Activated CD4-positive, alpha-beta T cell treated with anti-CD3 and anti-CD28 coated beads, Interleukin-2, amount 10 ng/mL, durations not matched to agents 24 days and 14 days (primary cell): ENCODE results near the gene SUGCT. TPM values are rescaled to one million over a fixed set of nuclear protein-coding genes. Genes with fewer than 3 reads are reported as not detected.

Experiments
- DNase-seq: peaks from one replicate; pipeline ENCODE4 v3.0.0; 2022
- H3K27ac Mint-ChIP-seq: one replicate; pipeline ENCODE4 v1.8.0; 2022; ENCODE audit warnings: mild to moderate bottlenecking, mixed read lengths
- H3K27me3 Mint-ChIP-seq: one replicate; pipeline ENCODE4 v1.8.0; 2022; ENCODE audit warnings: mixed read lengths
- H3K36me3 Mint-ChIP-seq: one replicate; pipeline ENCODE4 v1.8.0; 2022; ENCODE audit warnings: low read depth, mild to moderate bottlenecking, mixed read lengths
- H3K4me1 Mint-ChIP-seq: one replicate; pipeline ENCODE4 v1.8.0; 2021; ENCODE audit warnings: mixed read lengths
- H3K4me3 Mint-ChIP-seq: one replicate; pipeline ENCODE4 v1.8.0; 2022; ENCODE audit warnings: mild to moderate bottlenecking, moderate library complexity, mixed read lengths
- H3K9me3 Mint-ChIP-seq: one replicate; pipeline ENCODE4 v1.8.0; 2021; ENCODE audit warnings: mixed read lengths
- intact Hi-C: fragments of 100-400 bp; cut with micrococcal nuclease; formaldehyde crosslinking; loops from one replicate; pipeline ENCODE4 v1.15.1; 2023
- total RNA-seq: library from RNA; stranded (reverse); gene quantifications from 2 replicates; pipeline ENCODE4 v1.2.3, GENCODE V29; 2022

The SUGCT gene
- total RNA-seq, 1 donor from 2014 or later = 0.91 TPM

DNA sequence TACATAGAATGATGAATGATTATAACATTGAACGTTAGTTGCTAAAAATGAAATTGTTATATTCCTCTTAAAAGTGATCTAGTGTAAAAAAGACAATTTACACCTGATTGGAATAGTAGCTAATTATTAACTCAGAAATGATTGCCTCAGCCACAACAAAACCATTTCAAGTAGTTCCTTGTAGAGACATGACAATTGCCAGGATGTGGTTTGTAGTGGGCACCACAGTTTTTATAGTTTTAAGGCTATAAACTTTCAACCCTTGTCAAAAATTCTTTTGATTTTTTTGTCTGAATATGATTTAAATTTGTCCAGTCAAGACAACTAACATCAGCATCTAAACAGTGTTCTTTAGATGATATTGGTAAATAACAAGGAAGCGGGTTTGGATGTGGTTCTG lies 145.2 kb downstream of the SUGCT start:
- DNase-seq = no peak
- Mint-ChIP-seq H3K4me1 (no peaks in the 10 kb centered on the region), H3K36me3 (no peaks in the 10 kb centered on the region), H3K27ac (no peak overlapping the region), H3K4me3 (no peak overlapping the region), H3K27me3 (no peaks in the 10 kb centered on the region), H3K9me3 (no peaks in the 10 kb centered on the region)
- intact Hi-C loops = no loop called here

DNA sequence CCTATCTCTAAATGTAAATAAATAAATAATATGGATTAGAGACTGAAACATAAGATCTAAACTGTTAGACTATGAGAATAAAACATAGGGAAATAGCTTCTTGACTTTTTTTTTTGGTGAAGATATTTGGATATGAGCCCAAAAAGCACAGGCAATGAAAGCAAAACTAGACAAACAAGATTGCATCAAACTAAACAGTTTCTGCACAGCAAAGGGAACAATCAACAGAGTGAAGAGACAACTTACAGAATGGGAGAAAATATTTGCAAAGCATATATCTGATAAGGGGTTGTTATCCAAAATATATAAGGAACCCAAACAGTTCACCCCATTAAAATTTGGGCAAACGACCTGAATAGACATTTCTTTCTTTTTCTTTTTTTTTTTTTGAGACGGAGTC lies 148.1 kb downstream of the SUGCT start:
- Mint-ChIP-seq H3K36me3 (no peaks in the 10 kb centered on the region), H3K27ac (no peak overlapping the region), H3K27me3 (no peaks in the 10 kb centered on the region), H3K9me3 (no peaks in the 10 kb centered on the region), H3K4me1 (no peaks in the 10 kb centered on the region), H3K4me3 (no peak overlapping the region)
- no peak for DNase-seq
- intact Hi-C loops = no loop called here

DNA sequence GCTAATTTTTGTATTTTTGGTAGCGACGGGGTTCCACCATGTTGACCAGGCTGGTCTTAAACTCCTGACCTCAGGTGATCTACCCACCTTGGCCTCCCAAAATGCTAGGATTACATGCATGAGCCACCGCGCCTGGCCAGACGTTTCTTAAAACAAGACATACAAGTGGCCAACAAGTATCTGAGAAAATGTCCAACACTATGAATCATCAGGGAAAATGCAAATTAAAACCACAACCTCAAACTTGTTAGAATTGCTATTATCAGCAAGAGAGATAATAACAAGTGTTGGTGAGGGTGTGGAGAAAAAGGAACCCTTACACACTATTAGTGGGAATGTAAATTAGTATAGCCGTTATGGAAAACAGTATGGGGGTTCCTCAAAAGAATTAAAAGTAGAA lies 148.6 kb downstream of the SUGCT start:
- Mint-ChIP-seq H3K4me3 (no peak overlapping the region), H3K4me1 (no peaks in the 10 kb centered on the region), H3K9me3 (no peaks in the 10 kb centered on the region), H3K36me3 (no peaks in the 10 kb centered on the region), H3K27me3 (no peaks in the 10 kb centered on the region), H3K27ac (no peak overlapping the region)
- no peak for DNase-seq
- intact Hi-C loops = no loop called here

DNA sequence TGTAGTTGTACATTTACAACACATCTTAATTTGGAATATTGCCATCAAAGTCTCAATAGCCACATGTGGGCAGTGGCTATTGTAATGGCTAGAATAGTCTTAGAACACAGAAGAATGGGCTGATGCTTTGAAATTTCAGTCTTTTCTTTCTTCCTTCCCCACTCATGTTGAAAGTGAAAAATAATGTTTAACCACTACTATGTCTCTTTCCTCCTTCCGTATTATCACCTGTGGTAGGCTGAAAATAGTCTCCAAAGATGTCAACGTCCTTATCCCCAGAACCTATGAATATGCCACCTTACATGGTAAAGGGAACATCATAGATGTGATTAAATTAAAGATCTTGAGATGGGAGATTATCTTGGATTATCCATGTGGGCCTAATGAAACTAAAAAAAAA lies 154.0 kb downstream of the SUGCT start:
- Mint-ChIP-seq H3K9me3 (peaks cover 4% of the 10 kb centered on the region), H3K27me3 (no peaks in the 10 kb centered on the region), H3K36me3 (no peaks in the 10 kb centered on the region), H3K4me3 (no peak overlapping the region), H3K4me1 (peaks cover 3% of the 10 kb centered on the region), H3K27ac (no peak overlapping the region)
- DNase-seq = no peak
- intact Hi-C loops = no loop called here

DNA sequence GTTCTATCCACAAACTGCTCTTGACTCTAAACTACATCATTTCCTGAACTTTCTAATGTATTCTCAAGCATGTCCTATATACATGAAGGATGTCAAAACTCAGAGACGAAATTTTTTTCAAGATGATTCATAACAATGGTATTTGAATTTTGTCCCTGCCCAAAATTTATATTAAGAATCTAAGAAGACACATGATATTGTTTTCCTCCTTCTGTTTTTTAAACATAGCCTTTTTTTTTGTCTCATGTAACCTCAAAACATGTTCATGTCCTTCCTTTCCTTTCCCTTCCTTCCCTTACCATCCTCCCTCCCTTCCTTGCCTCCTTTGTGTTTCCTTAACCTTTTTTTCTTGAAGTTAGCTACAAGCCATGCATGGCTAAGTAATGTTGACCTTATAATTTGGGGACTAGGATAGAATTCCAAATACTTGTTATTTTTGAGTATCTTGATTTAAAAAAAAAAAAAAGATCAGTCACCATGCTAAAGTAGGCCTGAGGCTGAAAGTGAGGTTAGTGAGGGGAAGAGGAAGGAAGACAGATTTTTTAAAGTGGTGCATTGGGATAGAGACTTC lies 163.0 kb downstream of the SUGCT start:
- Mint-ChIP-seq H3K27me3 (no peaks in the 10 kb centered on the region), H3K9me3 (no peaks in the 10 kb centered on the region), H3K4me3 (no peak overlapping the region), H3K4me1 (peaks cover 3% of the 10 kb centered on the region), H3K27ac (no peak overlapping the region), H3K36me3 (no peaks in the 10 kb centered on the region)
- no peak for DNase-seq
- intact Hi-C loops = no loop called here

DNA sequence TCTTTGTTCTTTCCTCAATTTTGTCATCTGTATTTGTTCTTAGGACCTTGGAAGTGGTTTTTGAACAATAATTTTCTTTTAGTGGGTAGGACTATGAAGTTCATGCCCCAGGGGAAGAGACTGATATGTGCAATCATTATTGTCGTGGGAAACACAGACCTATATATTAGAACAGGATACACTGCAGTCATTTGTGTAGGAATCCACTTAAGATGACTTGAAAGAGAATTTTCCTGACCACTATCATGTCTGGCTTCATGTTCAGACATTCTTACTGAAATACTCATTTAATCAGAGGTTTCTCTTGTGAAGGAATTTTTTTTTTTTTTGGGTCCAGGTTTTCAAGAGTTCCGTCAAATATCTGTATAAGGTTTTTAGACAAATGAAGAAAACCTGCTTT lies 163.6 kb downstream of the SUGCT start:
- Mint-ChIP-seq H3K27me3 (no peaks in the 10 kb centered on the region), H3K9me3 (no peaks in the 10 kb centered on the region), H3K36me3 (no peaks in the 10 kb centered on the region), H3K4me3 (no peak overlapping the region), H3K27ac (no peak overlapping the region), H3K4me1 (peaks cover 3% of the 10 kb centered on the region)
- intact Hi-C loops = no loop called here
- no peak for DNase-seq

DNA sequence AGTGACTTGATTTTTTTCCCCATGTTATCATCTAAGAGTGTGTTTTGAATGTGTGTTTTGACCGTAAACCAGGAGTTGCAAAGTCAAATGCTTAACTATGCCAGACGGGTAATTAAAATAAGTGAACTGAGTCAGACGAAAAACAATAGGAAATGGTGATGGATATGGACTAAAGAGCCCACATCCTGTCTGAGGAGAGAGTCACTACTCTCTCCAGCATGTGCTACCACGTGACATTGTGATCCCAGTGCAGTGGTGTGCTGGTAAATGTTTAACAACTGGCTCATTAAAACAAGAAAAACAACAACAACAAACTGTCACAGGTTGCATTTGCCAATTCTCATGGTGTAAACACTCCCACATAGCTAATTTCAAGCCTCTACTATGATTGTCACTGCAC lies 164.3 kb downstream of the SUGCT start:
- intact Hi-C loops = no loop called here
- H3K27me3 Mint-ChIP-seq = no peaks in the 10 kb centered on the region
- no peak for DNase-seq
- H3K9me3 Mint-ChIP-seq = no peaks in the 10 kb centered on the region
- H3K4me1 Mint-ChIP-seq = peaks cover 3% of the 10 kb centered on the region
- H3K4me3 Mint-ChIP-seq = no peak overlapping the region
- no peak overlapping the region for H3K27ac Mint-ChIP-seq
- no peaks in the 10 kb centered on the region for H3K36me3 Mint-ChIP-seq

DNA sequence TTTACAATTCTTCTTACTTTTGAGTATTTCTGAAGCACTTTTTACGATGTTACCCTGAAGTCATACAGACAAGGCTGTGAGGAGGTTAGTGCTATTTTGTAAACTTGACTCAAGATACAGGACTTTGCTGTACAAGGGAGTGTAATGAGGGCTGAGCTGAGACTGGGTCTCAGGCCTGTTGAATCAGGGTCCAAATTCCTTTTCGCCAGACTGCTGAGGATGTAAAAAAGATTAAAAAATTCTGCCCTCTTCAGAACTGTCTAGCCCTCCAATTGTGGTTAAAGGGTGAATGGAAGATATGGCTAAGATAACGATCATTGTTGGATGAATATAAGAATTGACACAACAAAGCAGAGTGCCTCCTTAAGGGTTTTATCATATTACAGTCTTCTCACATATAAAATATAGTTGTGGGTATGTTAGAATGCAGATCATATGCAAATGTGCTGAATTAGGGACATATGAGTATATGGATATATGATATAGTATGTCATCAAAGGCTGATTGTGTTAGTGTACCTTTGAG lies 165.4 kb downstream of the SUGCT start:
- no peaks in the 10 kb centered on the region for H3K36me3 Mint-ChIP-seq
- H3K27ac Mint-ChIP-seq = no peak overlapping the region
- no peak for DNase-seq
- H3K27me3 Mint-ChIP-seq = peaks cover 2% of the 10 kb centered on the region
- H3K4me1 Mint-ChIP-seq = peaks cover 3% of the 10 kb centered on the region
- intact Hi-C loops = no loop called here
- no peaks in the 10 kb centered on the region for H3K9me3 Mint-ChIP-seq
- no peak overlapping the region for H3K4me3 Mint-ChIP-seq

DNA sequence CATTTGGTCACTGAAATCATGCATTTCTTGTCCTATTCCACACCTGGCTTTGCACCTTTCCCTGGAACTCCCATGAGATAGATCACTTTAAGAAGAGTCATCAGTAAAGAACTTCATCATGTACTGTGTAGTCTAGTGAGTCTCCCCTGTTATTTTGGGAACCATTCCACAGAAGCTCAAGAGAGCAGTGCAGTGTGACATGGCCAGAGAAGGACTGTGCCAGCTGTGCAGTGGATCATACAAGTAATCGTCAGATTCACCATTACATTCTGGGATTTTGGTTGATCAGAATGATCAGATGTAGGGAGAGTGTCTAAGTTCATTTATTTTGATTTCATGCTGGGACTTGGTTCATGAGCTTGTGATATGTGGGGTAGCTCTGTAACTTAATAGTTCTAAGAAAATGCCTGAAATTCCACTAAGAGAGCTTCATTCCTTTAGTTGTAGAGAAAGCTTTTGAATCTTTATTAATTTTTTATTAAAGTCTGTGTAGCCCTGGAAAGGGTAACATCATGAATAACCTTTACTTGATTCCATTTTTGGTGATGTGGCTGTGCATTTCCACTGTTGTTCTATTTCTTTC lies 166.8 kb downstream of the SUGCT start:
- peaks cover 3% of the 10 kb centered on the region for H3K4me1 Mint-ChIP-seq
- no peak overlapping the region for H3K4me3 Mint-ChIP-seq
- no peak overlapping the region for H3K27ac Mint-ChIP-seq
- no peaks in the 10 kb centered on the region for H3K36me3 Mint-ChIP-seq
- intact Hi-C loops = no loop called here
- H3K9me3 Mint-ChIP-seq = no peaks in the 10 kb centered on the region
- DNase-seq = no peak
- H3K27me3 Mint-ChIP-seq = peaks cover 4% of the 10 kb centered on the region

DNA sequence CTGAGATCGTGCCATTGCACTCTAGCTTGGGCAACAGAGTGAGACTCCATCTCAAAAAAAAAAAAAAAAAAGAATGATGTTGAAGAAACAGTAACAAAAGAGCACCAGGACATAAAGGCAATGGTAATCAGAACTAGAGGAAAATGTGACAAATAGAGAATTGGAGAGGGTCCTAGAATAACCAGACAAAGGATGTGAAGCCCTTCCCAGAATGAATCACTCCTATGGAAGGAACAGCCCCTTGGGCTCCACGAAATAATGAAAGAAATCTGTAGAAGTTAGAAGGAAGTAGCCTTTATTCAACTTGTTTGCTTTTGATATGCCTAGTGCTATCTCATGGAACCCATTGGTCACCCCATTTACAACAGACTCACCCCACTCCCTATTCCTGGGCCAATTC lies 169.2 kb downstream of the SUGCT start:
- Mint-ChIP-seq H3K9me3 (no peaks in the 10 kb centered on the region), H3K27me3 (peaks cover 4% of the 10 kb centered on the region), H3K27ac (no peak overlapping the region), H3K36me3 (no peaks in the 10 kb centered on the region), H3K4me1 (peaks cover under 1% of the 10 kb centered on the region), H3K4me3 (no peak overlapping the region)
- DNase-seq = no peak
- intact Hi-C loops = no loop called here

DNA sequence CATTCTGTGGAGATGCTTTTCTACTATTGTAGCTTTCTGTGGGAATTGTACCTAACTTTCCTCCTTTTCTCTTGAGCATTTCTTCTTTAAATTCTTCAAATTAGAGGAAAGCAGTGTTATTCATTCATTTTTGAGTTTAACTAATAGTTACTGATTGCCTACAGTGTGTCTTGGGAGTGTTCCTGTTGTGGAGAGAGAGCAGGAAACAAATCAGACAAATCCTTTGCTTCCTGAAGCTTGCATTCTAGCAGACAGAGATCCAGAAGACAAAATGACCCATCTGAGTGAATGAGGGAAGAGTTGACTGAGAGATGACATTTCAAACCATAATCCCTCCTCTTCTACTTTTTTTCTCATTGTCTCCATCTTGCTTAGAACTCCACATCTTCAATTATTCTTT lies 170.4 kb downstream of the SUGCT start:
- no peak for DNase-seq
- no peak overlapping the region for H3K27ac Mint-ChIP-seq
- H3K4me1 Mint-ChIP-seq = no peaks in the 10 kb centered on the region
- H3K36me3 Mint-ChIP-seq = no peaks in the 10 kb centered on the region
- intact Hi-C loops = no loop called here
- no peaks in the 10 kb centered on the region for H3K9me3 Mint-ChIP-seq
- H3K4me3 Mint-ChIP-seq = no peak overlapping the region
- peaks cover 4% of the 10 kb centered on the region for H3K27me3 Mint-ChIP-seq

DNA sequence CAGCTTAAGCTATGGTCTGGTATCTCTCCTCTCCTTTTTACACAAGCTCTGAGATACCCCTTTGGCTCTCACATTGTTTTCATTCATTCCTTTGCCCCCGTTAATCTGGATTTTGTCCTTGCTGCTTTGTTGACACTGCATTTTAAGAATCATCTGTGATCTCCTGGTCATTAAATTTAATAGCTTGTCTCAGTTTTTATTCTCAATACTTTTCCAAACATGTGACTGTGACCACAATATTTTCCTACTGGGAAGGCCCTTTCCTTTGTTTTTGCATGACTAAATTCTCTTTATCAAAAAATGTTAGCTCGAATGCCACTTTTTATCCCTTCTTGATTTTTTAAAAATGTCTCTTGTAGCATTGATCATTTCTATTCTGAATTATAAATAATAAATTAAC lies 171.2 kb downstream of the SUGCT start:
- Mint-ChIP-seq H3K4me3 (no peak overlapping the region), H3K4me1 (no peaks in the 10 kb centered on the region), H3K9me3 (no peaks in the 10 kb centered on the region), H3K36me3 (no peaks in the 10 kb centered on the region), H3K27me3 (peaks cover 4% of the 10 kb centered on the region), H3K27ac (no peak overlapping the region)
- no peak for DNase-seq
- intact Hi-C loops = no loop called here

DNA sequence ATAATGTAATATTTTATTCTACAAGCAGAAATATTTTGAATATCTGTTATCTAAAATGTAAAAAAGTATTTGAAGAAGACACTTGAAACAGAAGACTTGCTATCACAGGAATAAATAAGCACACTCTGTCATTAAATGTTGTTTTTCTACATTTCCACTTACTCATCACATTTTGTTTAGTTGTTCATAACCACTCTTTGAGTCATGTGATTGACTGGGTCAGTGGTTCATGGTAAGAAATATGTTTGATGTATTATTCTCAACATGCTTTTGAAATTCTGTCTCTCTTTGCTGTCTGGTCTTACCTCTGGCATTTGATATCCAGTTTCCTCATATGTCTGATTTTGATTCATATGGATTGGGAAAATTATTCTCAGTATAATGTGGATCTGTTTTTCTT lies 171.8 kb downstream of the SUGCT start:
- peaks cover 2% of the 10 kb centered on the region for H3K4me1 Mint-ChIP-seq
- DNase-seq = no peak
- no peaks in the 10 kb centered on the region for H3K36me3 Mint-ChIP-seq
- H3K9me3 Mint-ChIP-seq = no peaks in the 10 kb centered on the region
- no peak overlapping the region for H3K4me3 Mint-ChIP-seq
- H3K27ac Mint-ChIP-seq = no peak overlapping the region
- intact Hi-C loops = no loop called here
- peaks cover 4% of the 10 kb centered on the region for H3K27me3 Mint-ChIP-seq

DNA sequence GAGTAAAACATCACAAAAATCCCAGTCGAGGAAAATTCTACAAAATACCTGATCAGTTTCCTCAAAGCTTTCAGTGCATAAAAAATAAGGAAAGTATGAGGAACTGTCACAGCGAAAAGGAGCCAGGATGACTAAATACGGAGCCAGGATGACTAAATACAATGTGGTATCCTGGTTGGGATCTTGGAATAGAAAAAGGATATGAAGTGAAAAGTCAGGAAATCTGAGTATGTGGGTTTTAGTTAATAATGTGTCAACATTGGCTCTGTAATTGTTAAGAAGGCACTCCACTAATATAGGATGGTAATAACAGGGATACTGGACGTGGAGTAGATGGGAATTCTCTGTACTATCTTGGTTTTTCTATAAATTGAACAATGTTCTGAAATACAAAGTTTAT lies 175.5 kb downstream of the SUGCT start:
- intact Hi-C loops = no loop called here
- Mint-ChIP-seq H3K27ac (no peak overlapping the region), H3K9me3 (no peaks in the 10 kb centered on the region)

DNA sequence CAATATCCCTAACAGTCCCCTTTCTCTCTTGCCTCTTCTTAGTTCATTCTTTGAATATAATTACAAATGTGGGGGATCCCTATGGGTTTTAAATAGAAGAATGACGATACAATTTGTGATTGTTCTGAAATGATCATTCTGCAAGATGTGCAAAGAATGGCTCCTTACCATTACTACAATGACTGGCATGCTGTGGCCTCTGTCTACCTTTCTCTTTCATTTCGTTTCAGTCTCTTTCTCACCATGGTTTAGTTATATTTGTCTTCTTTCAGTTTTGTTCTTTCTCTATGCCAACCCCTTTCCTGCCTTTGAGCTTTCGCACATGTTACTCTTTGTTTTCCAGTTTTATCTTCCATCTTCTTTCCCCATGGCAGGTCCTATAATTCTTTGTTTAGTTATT lies 176.5 kb downstream of the SUGCT start:
- DNase-seq = no peak
- Mint-ChIP-seq H3K4me1 (peaks cover 2% of the 10 kb centered on the region), H3K36me3 (no peaks in the 10 kb centered on the region), H3K27ac (no peak overlapping the region), H3K4me3 (no peak overlapping the region), H3K27me3 (no peaks in the 10 kb centered on the region), H3K9me3 (no peaks in the 10 kb centered on the region)
- intact Hi-C loops = no loop called here

More for the DNA sequence above, 175.5 kb downstream of the SUGCT start:
- H3K36me3 Mint-ChIP-seq = no peaks in the 10 kb centered on the region
- peaks cover 2% of the 10 kb centered on the region for H3K4me1 Mint-ChIP-seq
- H3K4me3 Mint-ChIP-seq = no peak overlapping the region
- DNase-seq = no peak
- H3K27me3 Mint-ChIP-seq = peaks cover 2% of the 10 kb centered on the region
